ENCODE data around the gene TSSK2.

Gene TSSK2

GRCh38 chr22:19138217-19139000 is 7.3 kb downstream of the TSSK2 start:
- no peak for ATAC-seq
- Mint-ChIP-seq H3K27me3 (no peaks in the 10 kb centered on the region), H3K9me3 (no peaks in the 10 kb centered on the region), H3K27ac (no peak overlapping the region), H3K4me1 (peaks cover 3% of the 10 kb centered on the region), H3K4me3 (no peak overlapping the region), H3K36me3 (peaks cover 69% of the 10 kb centered on the region)

- peaks cover 9% of the 10 kb centered on the region for H3K4me1 Mint-ChIP-seq
- no peaks in the 10 kb centered on the region for H3K9me3 Mint-ChIP-seq
- H3K36me3 Mint-ChIP-seq = peaks cover 65% of the 10 kb centered on the region
- no peak overlapping the region for H3K4me3 Mint-ChIP-seq
- H3K27me3 Mint-ChIP-seq = no peaks in the 10 kb centered on the region
- ATAC-seq = no peak
- no peak overlapping the region for H3K27ac Mint-ChIP-seq
Measured at GRCh38 chr22:19139001-19139356, 7.9 kb downstream of the TSSK2 start.

GRCh38 chr22:19139974-19140373 is 8.9 kb downstream of the TSSK2 start:
- no peak overlapping the region for H3K27ac Mint-ChIP-seq
- H3K4me1 Mint-ChIP-seq = peaks cover 19% of the 10 kb centered on the region
- H3K4me3 Mint-ChIP-seq = no peak overlapping the region
- H3K27me3 Mint-ChIP-seq = no peaks in the 10 kb centered on the region
- ATAC-seq = no peak
- peaks cover 60% of the 10 kb centered on the region for H3K36me3 Mint-ChIP-seq
- H3K9me3 Mint-ChIP-seq = no peaks in the 10 kb centered on the region

GRCh38 chr22:19142394-19142793 is 11.3 kb downstream of the TSSK2 start:
- H3K4me1 Mint-ChIP-seq = peaks cover 25% of the 10 kb centered on the region
- peaks cover 8% of the 10 kb centered on the region for H3K27me3 Mint-ChIP-seq
- no peak overlapping the region for H3K4me3 Mint-ChIP-seq
- no peak for ATAC-seq
- peaks cover 39% of the 10 kb centered on the region for H3K36me3 Mint-ChIP-seq
- no peaks in the 10 kb centered on the region for H3K9me3 Mint-ChIP-seq
- no peak overlapping the region for H3K27ac Mint-ChIP-seq

- Mint-ChIP-seq H3K9me3 (no peaks in the 10 kb centered on the region), H3K36me3 (peaks cover 39% of the 10 kb centered on the region), H3K4me3 (peak overlapping the region; percentile 99), H3K4me1 (peaks cover 25% of the 10 kb centered on the region), H3K27ac (peak overlapping the region; percentile 98), H3K27me3 (peaks cover 16% of the 10 kb centered on the region)
- ATAC-seq = no peak
Measured at GRCh38 chr22:19143212-19143611, 12.1 kb downstream of the TSSK2 start.

- H3K4me1 Mint-ChIP-seq = peaks cover 25% of the 10 kb centered on the region
- peaks cover 34% of the 10 kb centered on the region for H3K36me3 Mint-ChIP-seq
- H3K27ac Mint-ChIP-seq = peak overlapping the region; percentile 98
- H3K4me3 Mint-ChIP-seq = peak overlapping the region; percentile 99
- peaks cover 18% of the 10 kb centered on the region for H3K27me3 Mint-ChIP-seq
- no peak for ATAC-seq
- no peaks in the 10 kb centered on the region for H3K9me3 Mint-ChIP-seq
Measured at GRCh38 chr22:19143967-19144400, 12.9 kb downstream of the TSSK2 start.

- Mint-ChIP-seq H3K27ac (no peak overlapping the region), H3K9me3 (no peaks in the 10 kb centered on the region)
Measured at GRCh38 chr22:19146215-19146968, 15.3 kb downstream of the TSSK2 start.

GRCh38 chr22:19147195-19147780 is 16.2 kb downstream of the TSSK2 start:
- Mint-ChIP-seq H3K27me3 (peaks cover 36% of the 10 kb centered on the region), H3K27ac (no peak overlapping the region), H3K36me3 (peaks cover 7% of the 10 kb centered on the region), H3K4me3 (no peak overlapping the region), H3K4me1 (peaks cover 32% of the 10 kb centered on the region), H3K9me3 (peaks cover 3% of the 10 kb centered on the region)
- ATAC-seq = no peak

More at GRCh38 chr22:19146215-19146968, 15.3 kb downstream of the TSSK2 start:
- Mint-ChIP-seq H3K27me3 (peaks cover 27% of the 10 kb centered on the region), H3K4me3 (no peak overlapping the region), H3K36me3 (peaks cover 15% of the 10 kb centered on the region), H3K4me1 (peaks cover 32% of the 10 kb centered on the region)
- ATAC-seq = no peak

- Mint-ChIP-seq H3K9me3 (peaks cover 3% of the 10 kb centered on the region), H3K4me3 (no peak overlapping the region), H3K27me3 (peaks cover 47% of the 10 kb centered on the region), H3K27ac (no peak overlapping the region), H3K36me3 (peaks cover 7% of the 10 kb centered on the region), H3K4me1 (peaks cover 27% of the 10 kb centered on the region)
- no peak for ATAC-seq
Measured at GRCh38 chr22:19148417-19149046, 17.4 kb downstream of the TSSK2 start.

- Mint-ChIP-seq H3K4me3 (peak overlapping the region; percentile 15), H3K9me3 (peaks cover 3% of the 10 kb centered on the region), H3K4me1 (peaks cover 20% of the 10 kb centered on the region), H3K27ac (no peak overlapping the region), H3K36me3 (peaks cover 2% of the 10 kb centered on the region), H3K27me3 (peaks cover 54% of the 10 kb centered on the region)
- ATAC-seq = no peak
Measured at GRCh38 chr22:19149047-19149883, 18.2 kb downstream of the TSSK2 start.

- ATAC-seq = no peak
- Mint-ChIP-seq H3K27ac (no peak within 1 kb of the TSS), H3K9me3 (peaks cover 3% of the 10 kb centered on the region)
Measured at GRCh38 chr22:19149991-19150390, 18.9 kb downstream of the TSSK2 start, which contains the start of gene GSC2. Gene GSC2 (minus strand): TSS chr22:19150292. CDS start chr22:19150283, 9 bp downstream.

GRCh38 chr22:19150482-19151328 is 19.6 kb downstream of the TSSK2 start:
- ATAC-seq = no peak
- Mint-ChIP-seq H3K27ac (no peak overlapping the region), H3K4me1 (peaks cover 13% of the 10 kb centered on the region), H3K27me3 (peaks cover 64% of the 10 kb centered on the region), H3K4me3 (peak overlapping the region; percentile 62), H3K9me3 (peaks cover 3% of the 10 kb centered on the region), H3K36me3 (no peaks in the 10 kb centered on the region)

More at GRCh38 chr22:19149991-19150390, 18.9 kb downstream of the TSSK2 start, which contains the start of gene GSC2:
- Mint-ChIP-seq H3K4me3 (peak within 1 kb of the TSS; percentile 62), H3K36me3 (no peaks in the 10 kb centered on the region), H3K4me1 (peaks cover 13% of the 10 kb centered on the region), H3K27me3 (peaks cover 61% of the 10 kb centered on the region)

GRCh38 chr22:19151329-19152191 is 20.5 kb downstream of the TSSK2 start:
- no peak for ATAC-seq
- no peak overlapping the region for H3K27ac Mint-ChIP-seq
- peaks cover 6% of the 10 kb centered on the region for H3K4me1 Mint-ChIP-seq
- peaks cover 3% of the 10 kb centered on the region for H3K9me3 Mint-ChIP-seq
- peak overlapping the region; percentile 62 for H3K4me3 Mint-ChIP-seq
- H3K36me3 Mint-ChIP-seq = no peaks in the 10 kb centered on the region
- H3K27me3 Mint-ChIP-seq = peaks cover 70% of the 10 kb centered on the region
